22Rv1 (cell line): Measurements from ENCODE around the gene PPFIBP2.

Experiments
- CTCF ChIP-seq: fragments of 450-650 bp; IDR thresholded peaks from 2 replicates; pipeline ENCODE4 v1.5.1; 2017; ENCODE audit warnings: mild to moderate bottlenecking
- ZFX ChIP-seq: fragments of 450-650 bp; IDR thresholded peaks from 2 replicates; pipeline ENCODE4 v1.6.1; 2017; ENCODE audit warnings: antibody characterized with exemption, borderline replicate concordance

GRCh38 chr11:7696424-7696823 lies 182.6 kb downstream of the PPFIBP2 start:
- TF ChIP-seq CTCF (no peak), ZFX (no peak)
